Calu3 (cell line): ENCODE measurements around the gene GCC2. TPM values are rescaled to one million over a fixed set of nuclear protein-coding genes. Genes with fewer than 3 reads are reported as not detected.
"Not testable (repeated sequence)": the region's sequence is repeated elsewhere in the genome, so short reads cannot be mapped to it uniquely, and the experiment has no call there.

Experiments used
- BruUV-seq: library from RNA; stranded (reverse); fragments of 400-500 nt; replicated peaks from 2 replicates; lab custom pipeline; 2021; lab: Mats Ljungman, UMichigan
- CTCF ChIA-PET: fragments of 300-600 bp; sonication (Branson Sonifier 250); formaldehyde crosslinking; loops from one replicate; lab custom pipeline; 2022; ENCODE audit warnings: antibody characterized with exemption; lab: Charles Lee
- DNase-seq: peaks from one replicate; pipeline ENCODE4 v3.0.0; 2022
- H3K27ac Mint-ChIP-seq: one replicate; pipeline ENCODE4 v1.8.0; 2022; ENCODE audit warnings: mixed read lengths; ENCODE audit not compliant: unreplicated experiment
- H3K27me3 Mint-ChIP-seq: one replicate; pipeline ENCODE4 v1.8.0; 2022; ENCODE audit warnings: mixed read lengths; ENCODE audit not compliant: unreplicated experiment
- H3K36me3 Mint-ChIP-seq: one replicate; pipeline ENCODE4 v1.8.0; 2022; ENCODE audit warnings: mild to moderate bottlenecking, moderate library complexity, mixed read lengths; ENCODE audit not compliant: insufficient read depth, unreplicated experiment
- H3K4me1 Mint-ChIP-seq: one replicate; pipeline ENCODE4 v1.8.0; 2022; ENCODE audit warnings: mild to moderate bottlenecking, low read depth, mixed read lengths; ENCODE audit not compliant: unreplicated experiment
- H3K4me3 Mint-ChIP-seq: one replicate; pipeline ENCODE4 v1.8.0; 2022; ENCODE audit warnings: mild to moderate bottlenecking, low read depth, moderate library complexity, mixed read lengths; ENCODE audit not compliant: unreplicated experiment
- H3K9me3 Mint-ChIP-seq: one replicate; pipeline ENCODE4 v1.8.0; 2022; ENCODE audit warnings: low read depth, mixed read lengths; ENCODE audit not compliant: unreplicated experiment
- CTCF ChIP-seq: fragments of 200-600 bp; IDR thresholded peaks from one replicate; pipeline ENCODE4 v1.8.0; 2022; ENCODE audit warnings: antibody characterized with exemption; ENCODE audit not compliant: unreplicated experiment
- intact Hi-C: fragments of 100-400 bp; cut with micrococcal nuclease; formaldehyde crosslinking; loops from one replicate; pipeline ENCODE4 v1.10.0; 2022; ENCODE audit not compliant: unreplicated experiment
- total RNA-seq: library from RNA; stranded (reverse); gene quantifications from 2 replicates; pipeline ENCODE4 v1.2.3, GENCODE V29; 2022

GCC2 gene
- total RNA-seq, 1 experiment from 2014 or later, result 54.9 TPM

GRCh38 chr2:108450863-108451262 is 1.9 kb downstream of the GCC2 start:
- intact Hi-C loops, result no loop called here
- H3K36me3 Mint-ChIP-seq, result peaks cover 63% of the 10 kb centered on the region
- no peak for TF ChIP-seq CTCF
- DNase-seq, result no peak
- BruUV-seq, result no TSS peak
- no peaks in the 10 kb centered on the region for H3K27me3 Mint-ChIP-seq
- H3K4me3 Mint-ChIP-seq, result no peak overlapping the region
- no peaks in the 10 kb centered on the region for H3K9me3 Mint-ChIP-seq
- CTCF ChIA-PET, result no interaction called here
- H3K4me1 Mint-ChIP-seq, result peaks cover 17% of the 10 kb centered on the region
- H3K27ac Mint-ChIP-seq, result no peak overlapping the region

- Mint-ChIP-seq H3K9me3 (no peaks in the 10 kb centered on the region), H3K4me1 (peaks cover 17% of the 10 kb centered on the region), H3K36me3 (peaks cover 73% of the 10 kb centered on the region), H3K27ac (no peak overlapping the region), H3K4me3 (no peak overlapping the region), H3K27me3 (no peaks in the 10 kb centered on the region)
- BruUV-seq, result no TSS peak
- CTCF ChIA-PET, result no interaction called here
- no peak for TF ChIP-seq CTCF
- no peak for DNase-seq
- intact Hi-C loops, result no loop called here
These were observed 3.0 kb downstream of the GCC2 start for GRCh38 chr2:108451976-108452375.

GRCh38 chr2:108453530-108453929 is 4.5 kb downstream of the GCC2 start:
- H3K9me3 Mint-ChIP-seq, intact Hi-C loops, BruUV-seq, DNase-seq, H3K4me1 Mint-ChIP-seq, H3K27ac Mint-ChIP-seq, H3K27me3 Mint-ChIP-seq, H3K4me3 Mint-ChIP-seq: not testable (repeated sequence)
- CTCF ChIA-PET, result interaction anchor here (0.7 kb wide), 1 partner anchor 55 kb away, joined by 3 read pairs; no protein-coding TSS in a partner anchor
- H3K36me3 Mint-ChIP-seq, result peaks cover 74% of the 10 kb centered on the region

- H3K27me3 Mint-ChIP-seq, result no peaks in the 10 kb centered on the region
- TF ChIP-seq CTCF, result no peak
- no peak for DNase-seq
- peaks cover 71% of the 10 kb centered on the region for H3K36me3 Mint-ChIP-seq
- no peak overlapping the region for H3K4me3 Mint-ChIP-seq
- H3K4me1 Mint-ChIP-seq, result no peaks in the 10 kb centered on the region
- CTCF ChIA-PET, result no interaction called here
- BruUV-seq, result no TSS peak
- intact Hi-C loops, result no loop called here
- no peak overlapping the region for H3K27ac Mint-ChIP-seq
- peaks cover 5% of the 10 kb centered on the region for H3K9me3 Mint-ChIP-seq
These were observed 5.4 kb downstream of the GCC2 start for GRCh38 chr2:108454440-108454839.

GRCh38 chr2:108455571-108455970 is 6.6 kb downstream of the GCC2 start:
- intact Hi-C loops, result no loop called here
- H3K4me1 Mint-ChIP-seq, result no peaks in the 10 kb centered on the region
- no peak for DNase-seq
- no peak overlapping the region for H3K4me3 Mint-ChIP-seq
- H3K27me3 Mint-ChIP-seq, result no peaks in the 10 kb centered on the region
- H3K36me3 Mint-ChIP-seq, result peaks cover 64% of the 10 kb centered on the region
- no TSS peak for BruUV-seq
- CTCF ChIA-PET, result no interaction called here
- no peak for TF ChIP-seq CTCF
- no peak overlapping the region for H3K27ac Mint-ChIP-seq
- peaks cover 5% of the 10 kb centered on the region for H3K9me3 Mint-ChIP-seq
